Activated naive CD4-positive, alpha-beta T cell treated with anti-CD3 and anti-CD28 coated beads, Interleukin-2, amount 10 ng/mL, durations not matched to agents 5 hours and 36 hours (primary cell): ENCODE results near the gene DNAJC28. TPM values are rescaled to one million over a fixed set of nuclear protein-coding genes. Genes with fewer than 3 reads are reported as not detected.

ENCODE experiments used
- total RNA-seq, 2 experiments: library from RNA; stranded (reverse); gene quantifications; one replicate each; pipeline ENCODE4 v1.2.3, GENCODE V29; 2021

Gene DNAJC28
- under 1 TPM; 0.58 to 0.63 TPM for total RNA-seq

DNA sequence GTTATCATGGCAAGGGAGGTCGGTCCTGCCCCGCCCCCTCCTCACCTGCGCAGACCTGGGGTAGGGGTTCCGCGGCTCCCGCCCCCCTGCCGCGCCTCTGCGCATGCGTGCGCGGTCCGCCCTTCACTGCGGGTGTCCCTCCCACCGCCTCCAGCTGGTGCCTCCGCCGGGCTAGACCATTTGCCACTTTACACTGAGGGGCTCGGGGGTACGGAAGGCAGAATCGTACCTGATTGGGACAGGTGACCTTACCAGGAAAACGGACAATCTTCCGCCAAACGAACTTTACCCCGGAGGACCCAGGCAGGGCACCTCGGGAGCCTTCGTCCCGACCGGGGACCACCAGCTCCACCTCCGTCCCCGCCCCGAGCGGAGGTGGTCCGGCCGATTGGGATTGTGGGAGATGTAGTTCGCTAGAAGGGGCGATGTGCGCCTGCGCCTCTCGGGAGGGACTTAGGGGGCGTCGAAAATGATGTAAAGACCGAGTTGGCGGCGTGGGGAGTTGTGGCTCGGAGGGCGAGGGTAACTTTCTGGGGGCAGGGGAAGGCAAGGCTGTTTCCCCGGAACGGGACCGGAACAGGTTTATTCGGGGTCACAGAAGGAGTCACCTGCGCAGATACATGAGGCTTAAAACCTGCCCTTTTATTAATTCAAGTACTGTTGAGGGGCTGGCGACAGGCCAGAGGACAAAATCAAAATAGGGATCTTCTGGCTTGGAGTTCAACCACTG lies at the start of gene DNAJC28:
DNAJC28 (minus strand) TSS at position 344 of the 730 bp plus-strand sequence. CDS start 2,323 bp downstream, outside the sequence.

GRCh38 chr21:33479679-33480480 lies 11.6 kb downstream of the DNAJC28 start, which contains the start of gene TMEM50B:
TSS of gene TMEM50B (minus strand) at chr21:33479974. CDS start at chr21:33468885, 11,089 bp downstream.

Other genes with a start within 250 kb of the DNAJC28 start
- gene IL10RB, start 225.3 kb downstream of the DNAJC28 start, total RNA-seq = 10 to 100 TPM; 37.2 to 40.6 TPM
- 10 to 100 TPM; 46.3 to 49.6 TPM for gene IFNAR1, start 166.7 kb downstream of the DNAJC28 start, total RNA-seq
- gene IFNGR2, start 88.3 kb downstream of the DNAJC28 start, total RNA-seq = 10 to 100 TPM; 17.5 to 18.3 TPM
- 10 to 100 TPM; 33.7 to 36.5 TPM for gene TMEM50B, start 11.7 kb downstream of the DNAJC28 start, total RNA-seq
- 100 to 1,000 TPM; 108 to 110 TPM for gene GART, start 50.4 kb upstream of the DNAJC28 start, total RNA-seq
- gene SON, start 51.3 kb upstream of the DNAJC28 start, total RNA-seq = 100 to 1,000 TPM; 313 to 318 TPM
- gene DONSON, start 97.0 kb upstream of the DNAJC28 start, total RNA-seq = 10 to 100 TPM; 28.2 to 29.7 TPM
- gene CRYZL1, start 150.0 kb upstream of the DNAJC28 start, total RNA-seq = 10 to 100 TPM; 32.1 to 38.1 TPM
- gene ITSN1, start 150.8 kb upstream of the DNAJC28 start, total RNA-seq = 1 to 10 TPM; 2.8 to 5.5 TPM